Bladder microvascular endothelial cell (primary cell): ENCODE measurements around the gene HOXA13. TPM values are rescaled to one million over a fixed set of nuclear protein-coding genes. Genes with fewer than 3 reads are reported as not detected.

Source experiments
- total RNA-seq: library from RNA; depleted of rRNA; stranded (reverse); fragments of >200 nt; gene quantifications from 2 replicates; pipeline ENCODE4 v1.2.3, GENCODE V29; 2014

The HOXA13 gene
- total RNA-seq = not detected in 2 replicates

GRCh38 chr7:27199849-27200760 lies at the start of gene HOXA13:
Gene HOXA13, minus strand, starts transcription at chr7:27200091. Its CDS starts 14 bp downstream, at chr7:27200077.

GRCh38 chr7:27242555-27243339 lies 42.9 kb upstream of the HOXA13 start, which contains the start of gene EVX1:
Gene EVX1, plus strand, starts transcription at chr7:27242802. Its CDS starts 229 bp downstream, at chr7:27243031.

GRCh38 chr7:27185013-27185853 lies 14.7 kb downstream of the HOXA13 start, which contains the start of gene HOXA11:
Gene HOXA11, minus strand, starts transcription at chr7:27185232. Its CDS starts 88 bp downstream, at chr7:27185144.

GRCh38 chr7:27173956-27174873 lies 25.7 kb downstream of the HOXA13 start, which contains the start of gene HOXA10:
Gene HOXA10, minus strand, starts transcription at chr7:27174320. Its CDS starts 14 bp downstream, at chr7:27174306.

GRCh38 chr7:27165089-27165995 lies 34.5 kb downstream of the HOXA13 start, which contains the start of gene HOXA9:
Gene HOXA9, minus strand, starts transcription at chr7:27165537. Its CDS starts 80 bp downstream, at chr7:27165457.

GRCh38 chr7:27156508-27156898 lies 43.4 kb downstream of the HOXA13 start, which contains the start of gene HOXA7:
Gene HOXA7, minus strand, starts transcription at chr7:27156675. Its CDS starts 130 bp downstream, at chr7:27156545.

GRCh38 chr7:27151931-27152815 lies 47.7 kb downstream of the HOXA13 start, which contains the start of gene HOXA3:
Gene HOXA3, minus strand, starts transcription at chr7:27152583. Its CDS starts 41,943 bp downstream, at chr7:27110640.

GRCh38 chr7:27147199-27148030 lies 52.5 kb downstream of the HOXA13 start, which contains the start of gene HOXA6:
Gene HOXA6, minus strand, starts transcription at chr7:27147774. Its CDS starts 25 bp downstream, at chr7:27147749.

Other genes starting within 250 kb of the HOXA13 start
- gene HOXA1, start 104.1 kb downstream of the HOXA13 start, total RNA-seq = 0.49 and 0.63 TPM in 2 replicates
- 0.44 and 0.49 TPM in 2 replicates for gene HOXA2, start 97.4 kb downstream of the HOXA13 start, total RNA-seq
- 0.16 and 0.57 TPM in 2 replicates for gene HOXA4, start 69.3 kb downstream of the HOXA13 start, total RNA-seq
- 7.4 and 8.3 TPM in 2 replicates for gene HOXA5, start 56.4 kb downstream of the HOXA13 start, total RNA-seq
- 2.3 and 6.9 TPM in 2 replicates for gene HOXA6, start 52.3 kb downstream of the HOXA13 start, total RNA-seq
- gene HOXA3, start 47.5 kb downstream of the HOXA13 start, total RNA-seq = 0.97 and 2.3 TPM in 2 replicates
- gene HOXA7, start 43.4 kb downstream of the HOXA13 start, total RNA-seq = 1.5 and 2.1 TPM in 2 replicates
- 5.0 and 5.7 TPM in 2 replicates for gene HOXA9, start 34.6 kb downstream of the HOXA13 start, total RNA-seq
- 2.3 and 2.6 TPM in 2 replicates for gene HOXA10, start 25.8 kb downstream of the HOXA13 start, total RNA-seq
- gene HOXA11, start 14.9 kb downstream of the HOXA13 start, total RNA-seq = 0.31 and 0.49 TPM in 2 replicates
- not detected in 2 replicates for gene EVX1, start 42.7 kb upstream of the HOXA13 start, total RNA-seq